NCI-H226 (cell line): ENCODE measurements around the gene ORC2.
A peak's percentile ranks its signal among the peaks of the same experiment; 100 is the strongest.

Experiments used
- DNase-seq: peaks from one replicate; pipeline ENCODE4 v3.0.0-alpha.2; 2015

The ORC2 gene

GRCh38 chr2:200860092-200860795 is 103.2 kb downstream of the ORC2 start:
- peak; percentile 48 for DNase-seq
